Gastrocnemius medialis (tissue), 4 donors: ENCODE results near the gene VSTM1. TPM values are rescaled to one million over a fixed set of nuclear protein-coding genes. Genes with fewer than 3 reads are reported as not detected.

Experiments used
- ATAC-seq, 2 donors: fragments of 150-250 bp; one replicate each; pipeline ENCODE4 v1.9.1; 2016
- DNase-seq, 2 donors: peaks; one replicate each; pipeline ENCODE4 v3.0.0-alpha.2; 2019
- H3K27ac ChIP-seq, 4 donors: fragments of 200-600 bp; sonication (generic); 1 replicate in 1 of 4; 2 replicates in 3 of 4; pipeline ENCODE4 v1.5.1; 2016 to 2018; ENCODE audit warnings: mild to moderate bottlenecking in 2 of 4, moderate library complexity in 1 of 4
- H3K27me3 ChIP-seq, 3 donors: fragments of 200-600 bp; sonication (generic) in 2 of 3; 1 replicate in 1 of 3; 2 replicates in 2 of 3; pipeline versions ENCODE4 v1.5.1 to v1.6.0; 2016 to 2019; ENCODE audit warnings: mild to moderate bottlenecking in 1 of 3, moderate library complexity in 1 of 3
- H3K36me3 ChIP-seq, 2 donors: fragments of 200-600 bp; sonication (generic) in 1 of 2; one replicate each; pipeline ENCODE4 v1.5.1; 2017 to 2018
- H3K4me1 ChIP-seq, 2 donors: fragments of 200-600 bp; sonication (generic) in 1 of 2; one replicate each; pipeline ENCODE4 v1.5.1; 2016 to 2017; ENCODE audit warnings: mild to moderate bottlenecking in 2 of 2
- H3K4me3 ChIP-seq, 4 donors: fragments of 200-600 bp; sonication (generic) in 3 of 4; 1 replicate in 1 of 4; 2 replicates in 3 of 4; pipeline ENCODE4 v1.5.1; 2016 to 2019; ENCODE audit warnings: mild to moderate bottlenecking in 2 of 4
- H3K9me3 ChIP-seq, 3 donors: fragments of 200-600 bp; sonication (generic) in 2 of 3; 1 replicate in 1 of 3; 2 replicates in 2 of 3; pipeline ENCODE4 v1.5.1; 2016 to 2019
- CTCF ChIP-seq, 5 experiments: fragments of 450-650 bp in 3 of 5; fragments of 200-600 bp in 2 of 5; sonication (generic) in 2 of 5; IDR thresholded peaks in 4 of 5; conservative IDR thresholded peaks in 1 of 5; 1 replicate in 4 of 5; 2 replicates in 1 of 5; pipeline ENCODE4 v1.5.1; 2016 to 2019; ENCODE audit warnings: antibody characterized with exemption in 5 of 5, mild to moderate bottlenecking in 3 of 5, moderate library complexity in 3 of 5
- POLR2A ChIP-seq, 2 donors: fragments of 450-650 bp; IDR thresholded peaks; one replicate each; pipeline ENCODE4 v1.6.1; 2017; ENCODE audit warnings: antibody characterized with exemption in 2 of 2, mild to moderate bottlenecking in 2 of 2, moderate library complexity in 2 of 2
- in situ Hi-C, 4 donors: fragments of 200-750 bp; cut with MboI; loops; one replicate each; pipeline versions ENCODE4 v1.15.0 to v1.8.0; 2017; ENCODE audit warnings: low sequenced_read_pairs in 4 of 4
- intact Hi-C: fragments of 100-400 bp; cut with DNase I; formaldehyde crosslinking; loops from one replicate; pipeline ENCODE4 v1.15.1; 2023; ENCODE audit warnings: low total_unique reads
- total RNA-seq, 4 donors: library from RNA; depleted of rRNA; stranded (reverse); fragments of >200 nt; gene quantifications; one replicate each; pipeline versions ENCODE4 v1.1.0 to v1.2.3, GENCODE V29; 2016

VSTM1 gene
- total RNA-seq, 4 donors from 2014 or later, result not detected

- TF ChIP-seq POLR2A (IDR thresholded peaks at IDR 0.05) (no peak), CTCF (IDR thresholded peaks at IDR 0.05 in 4 of 5, conservative IDR thresholded peaks at IDR 0.05 in 1 of 5) (no peak)
- Histone ChIP-seq H3K27me3 (peaks cover 0 to 6% (median 0%) of the 10 kb centered on the region in 3 donors), H3K9me3 (no peaks in the 10 kb centered on the region), H3K27ac (no peak overlapping the region), H3K4me3 (no peak overlapping the region), H3K36me3 (no peaks in the 10 kb centered on the region), H3K4me1 (peaks cover 4 to 9% of the 10 kb centered on the region in 2 donors)
- no peak for DNase-seq
- intact Hi-C loops, result no loop called here
- in situ Hi-C loops, result no loop called here
- ATAC-seq, result no peak
Measured at GRCh38 chr19:54011507-54012211, 52.0 kb downstream of the VSTM1 start.

GRCh38 chr19:54010474-54010873 lies 53.2 kb downstream of the VSTM1 start:
- Histone ChIP-seq H3K27ac (no peak overlapping the region), H3K27me3 (no peaks in the 10 kb centered on the region), H3K9me3 (no peaks in the 10 kb centered on the region), H3K36me3 (no peaks in the 10 kb centered on the region), H3K4me3 (no peak overlapping the region), H3K4me1 (peaks cover 4 to 9% of the 10 kb centered on the region in 2 donors)
- intact Hi-C loops (no loop called here), in situ Hi-C loops (no loop called here)
- ATAC-seq, result no peak
- DNase-seq, result no peak
- TF ChIP-seq CTCF (IDR thresholded peaks at IDR 0.05 in 4 of 5, conservative IDR thresholded peaks at IDR 0.05 in 1 of 5) (no peak), POLR2A (IDR thresholded peaks at IDR 0.05) (no peak)

DNA sequence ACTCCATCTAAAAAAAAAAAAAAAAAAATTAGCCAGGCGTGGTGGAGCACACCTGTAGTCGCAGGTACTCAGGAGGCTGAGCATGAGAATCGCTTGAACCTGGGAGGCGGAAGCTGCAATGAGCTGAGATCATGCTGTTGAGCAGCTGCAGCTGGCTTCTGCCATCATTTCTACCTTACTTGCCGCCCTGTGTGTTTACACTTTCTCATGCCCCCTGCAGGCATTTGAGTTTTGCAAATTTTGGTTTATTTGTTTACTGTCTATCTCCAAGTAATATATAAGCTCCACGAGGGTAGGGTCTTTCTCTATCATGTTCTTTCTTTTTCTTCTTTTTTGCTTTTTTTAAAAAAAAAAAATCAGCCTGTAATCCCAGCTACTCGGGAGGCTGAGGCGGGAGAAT lies 54.3 kb downstream of the VSTM1 start:
- Histone ChIP-seq H3K27ac (no peak overlapping the region), H3K9me3 (no peaks in the 10 kb centered on the region), H3K27me3 (no peaks in the 10 kb centered on the region), H3K4me3 (no peak overlapping the region), H3K4me1 (peaks cover 4 to 9% of the 10 kb centered on the region in 2 donors), H3K36me3 (no peaks in the 10 kb centered on the region)
- no peak for ATAC-seq
- intact Hi-C loops (no loop called here), in situ Hi-C loops (no loop called here)
- TF ChIP-seq CTCF (IDR thresholded peaks at IDR 0.05 in 4 of 5, conservative IDR thresholded peaks at IDR 0.05 in 1 of 5), result no peak
- TF ChIP-seq POLR2A (IDR thresholded peaks at IDR 0.05), result no peak
- DNase-seq, result no peak

- Histone ChIP-seq H3K4me1 (no peaks in the 10 kb centered on the region), H3K36me3 (peaks cover 0 to 15% of the 10 kb centered on the region in 2 donors), H3K4me3 (no peak overlapping the region), H3K27me3 (no peaks in the 10 kb centered on the region), H3K27ac (no peak overlapping the region), H3K9me3 (no peaks in the 10 kb centered on the region)
- in situ Hi-C loops (no loop called here), intact Hi-C loops (no loop called here)
- TF ChIP-seq POLR2A (IDR thresholded peaks at IDR 0.05) (no peak), CTCF (IDR thresholded peaks at IDR 0.05 in 4 of 5, conservative IDR thresholded peaks at IDR 0.05 in 1 of 5) (no peak)
- DNase-seq, result no peak
- no peak for ATAC-seq
Measured at GRCh38 chr19:54002495-54003315, 61.0 kb downstream of the VSTM1 start.
